ENCODE measurements around the gene VAMP1.
"Not testable (repeated sequence)": the region's sequence is repeated elsewhere in the genome, so short reads cannot be mapped to it uniquely, and the experiment has no call there.

The VAMP1 gene

DNA sequence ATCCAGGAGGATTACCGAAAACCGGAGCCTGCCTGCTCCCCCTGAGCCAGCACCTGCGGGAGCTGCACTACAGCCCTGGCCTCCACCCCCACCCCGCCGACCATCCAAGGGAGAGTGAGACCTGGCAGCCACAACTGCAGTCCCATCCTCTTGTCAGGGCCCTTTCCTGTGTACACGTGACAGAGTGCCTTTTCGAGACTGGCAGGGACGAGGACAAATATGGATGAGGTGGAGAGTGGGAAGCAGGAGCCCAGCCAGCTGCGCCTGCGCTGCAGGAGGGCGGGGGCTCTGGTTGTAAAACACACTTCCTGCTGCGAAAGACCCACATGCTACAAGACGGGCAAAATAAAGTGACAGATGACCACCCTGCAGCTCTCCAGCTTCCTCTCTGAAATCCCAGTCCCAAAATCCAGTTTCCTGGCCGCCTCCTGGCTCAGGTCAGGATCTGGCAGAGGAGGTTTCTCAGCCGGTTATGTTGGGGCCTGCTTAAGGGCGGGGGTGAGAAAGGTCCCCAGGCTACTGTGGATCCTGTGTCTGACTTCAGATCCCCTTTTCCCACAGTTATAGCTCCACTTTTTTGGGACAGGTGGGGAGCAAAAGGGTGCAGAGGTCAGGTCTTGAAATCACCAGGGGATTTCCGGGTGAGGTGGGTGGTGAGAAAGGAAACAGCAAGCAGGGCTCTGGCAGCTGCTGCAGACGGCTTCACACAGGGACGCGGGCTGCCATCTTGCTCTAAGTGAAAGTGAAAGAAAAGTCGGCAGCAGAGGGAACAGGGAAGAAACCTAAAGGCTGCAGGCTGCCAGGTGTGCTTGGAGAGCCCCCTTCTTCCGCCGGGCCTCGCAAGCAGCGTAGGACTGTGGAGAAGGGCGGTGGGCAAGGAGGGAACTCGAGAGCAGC, 18.9 kb downstream of the VAMP1 start, which contains the start of gene TAPBPL:
Gene TAPBPL (plus strand): TSS at position 695 of the 897 bp plus-strand sequence. CDS start 207 bp downstream, outside the sequence.
- in situ Hi-C loops (cut with HindIII; ENCODE audit: low sequenced_read_pairs) = no loop called here

DNA sequence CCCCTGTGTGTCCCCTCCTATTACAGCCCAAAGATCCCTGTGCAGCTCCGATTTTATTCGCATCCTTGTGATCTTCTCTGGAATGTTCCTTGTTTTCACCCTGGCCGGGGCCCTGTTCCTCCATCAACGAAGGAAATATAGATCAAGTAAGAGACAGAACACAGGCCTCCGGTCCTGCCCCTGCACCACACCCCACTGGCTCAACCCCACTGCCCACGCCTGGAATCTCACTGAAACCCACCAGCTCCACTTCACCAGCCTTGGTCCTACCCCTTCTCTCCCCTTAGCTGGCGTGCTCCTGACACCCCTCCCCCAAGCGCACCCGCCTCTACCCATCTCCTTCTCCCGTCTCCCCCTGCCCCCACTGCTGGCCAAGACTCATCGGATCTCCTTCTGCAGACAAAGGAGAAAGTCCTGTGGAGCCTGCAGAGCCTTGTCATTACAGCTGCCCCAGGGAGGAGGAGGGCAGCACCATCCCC, 19.6 kb downstream of the VAMP1 start:
- in situ Hi-C loops (cut with HindIII; ENCODE audit: low sequenced_read_pairs) = no loop called here

DNA sequence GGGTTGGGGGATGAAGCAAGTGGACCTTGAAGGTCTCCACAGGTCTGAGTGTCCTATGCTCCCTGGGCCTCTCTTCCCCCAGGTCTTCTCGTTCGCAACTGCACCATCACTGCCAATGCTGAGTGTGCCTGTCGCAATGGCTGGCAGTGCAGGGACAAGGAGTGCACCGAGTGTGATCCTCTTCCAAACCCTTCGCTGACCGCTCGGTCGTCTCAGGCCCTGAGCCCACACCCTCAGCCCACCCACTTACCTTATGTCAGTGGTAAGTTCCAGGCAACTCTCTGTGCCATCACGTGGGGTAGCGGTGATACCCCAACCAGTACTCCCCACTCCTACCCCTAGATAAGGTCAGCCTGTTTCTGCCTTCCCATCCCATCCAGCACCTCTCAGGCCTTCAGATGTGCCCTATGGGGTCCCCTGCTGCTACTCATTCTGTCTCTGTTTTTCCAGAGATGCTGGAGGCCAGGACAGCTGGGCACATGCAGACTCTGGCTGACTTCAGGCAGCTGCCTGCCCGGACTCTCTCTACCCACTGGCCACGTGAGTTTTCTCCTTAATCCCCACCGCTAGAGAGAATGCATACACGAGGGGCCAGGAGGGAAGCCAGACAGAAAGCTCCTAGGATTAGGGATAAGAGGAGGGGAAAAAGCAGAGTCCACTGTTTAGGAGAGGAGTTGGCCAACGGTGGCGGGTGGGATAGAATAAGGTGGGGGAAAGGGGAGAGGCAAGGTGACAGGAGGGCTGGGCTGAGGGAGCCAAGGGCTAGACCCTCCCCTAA, 20.2 kb downstream of the VAMP1 start:
- in situ Hi-C loops (cut with HindIII; ENCODE audit: low sequenced_read_pairs) = no loop called here

DNA sequence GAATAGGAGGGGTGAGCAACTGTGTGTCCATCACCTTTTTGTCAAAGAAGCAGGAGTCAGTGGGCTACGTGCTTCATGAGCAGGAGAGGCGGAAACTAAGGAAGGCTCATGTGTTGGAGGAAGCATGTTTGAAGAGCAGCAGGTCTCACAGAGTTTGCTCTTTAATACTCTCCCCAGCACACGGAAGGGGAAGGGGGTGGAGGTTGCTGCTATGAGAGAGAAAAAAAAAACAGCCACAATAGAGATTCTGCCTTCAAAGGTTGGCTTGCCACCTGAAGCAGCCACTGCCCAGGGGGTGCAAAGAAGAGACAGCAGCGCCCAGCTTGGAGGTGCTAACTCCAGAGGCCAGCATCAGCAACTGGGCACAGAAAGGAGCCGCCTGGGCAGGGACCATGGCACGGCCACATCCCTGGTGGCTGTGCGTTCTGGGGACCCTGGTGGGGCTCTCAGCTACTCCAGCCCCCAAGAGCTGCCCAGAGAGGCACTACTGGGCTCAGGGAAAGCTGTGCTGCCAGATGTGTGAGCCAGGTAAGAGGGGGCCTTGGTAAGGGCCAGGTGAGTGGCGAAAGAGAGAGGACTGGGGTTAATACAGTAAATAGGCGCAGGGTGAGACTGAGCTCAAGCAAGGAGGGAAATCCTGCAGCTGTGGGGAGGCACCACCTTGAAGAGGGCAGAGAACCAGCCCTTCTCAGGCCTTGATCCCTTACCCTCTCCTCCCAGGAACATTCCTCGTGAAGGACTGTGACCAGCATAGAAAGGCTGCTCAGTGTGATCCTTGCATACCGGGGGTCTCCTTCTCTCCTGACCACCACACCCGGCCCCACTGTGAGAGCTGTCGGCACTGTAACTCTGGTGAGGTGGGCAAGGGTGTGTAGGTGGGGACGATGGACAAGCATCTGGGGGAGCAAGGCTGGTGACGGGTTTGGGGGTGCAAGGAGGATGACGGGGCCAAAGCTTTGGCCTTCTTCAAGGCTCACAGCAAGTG, 25.5 kb downstream of the VAMP1 start, which contains the start of gene CD27:
Gene CD27 (plus strand): TSS at position 252 of the 985 bp plus-strand sequence. CDS start 141 bp downstream, at position 393.
- in situ Hi-C loops (cut with HindIII; ENCODE audit: low sequenced_read_pairs) = no loop called here

DNA sequence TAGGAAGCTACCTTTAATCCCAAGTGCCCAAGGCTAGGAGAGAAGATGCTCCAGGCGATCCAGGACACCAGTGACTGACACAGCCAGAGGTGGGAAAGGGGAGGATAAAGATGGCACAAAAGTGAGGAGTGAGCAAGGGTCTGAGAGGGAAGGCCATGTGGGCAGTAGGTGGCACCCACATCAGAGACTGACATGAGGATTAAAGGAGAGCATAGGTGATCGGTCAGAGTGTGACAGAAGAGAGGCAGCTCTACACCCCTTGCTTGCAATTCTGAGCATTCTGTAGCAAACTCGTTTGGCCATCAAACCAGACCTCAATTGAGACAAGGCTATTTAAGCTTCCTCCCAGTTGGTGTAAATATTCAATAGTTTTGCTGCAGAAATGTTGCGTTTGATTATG, 26.4 kb downstream of the VAMP1 start:
- in situ Hi-C loops (cut with HindIII; ENCODE audit: low sequenced_read_pairs) = no loop called here

DNA sequence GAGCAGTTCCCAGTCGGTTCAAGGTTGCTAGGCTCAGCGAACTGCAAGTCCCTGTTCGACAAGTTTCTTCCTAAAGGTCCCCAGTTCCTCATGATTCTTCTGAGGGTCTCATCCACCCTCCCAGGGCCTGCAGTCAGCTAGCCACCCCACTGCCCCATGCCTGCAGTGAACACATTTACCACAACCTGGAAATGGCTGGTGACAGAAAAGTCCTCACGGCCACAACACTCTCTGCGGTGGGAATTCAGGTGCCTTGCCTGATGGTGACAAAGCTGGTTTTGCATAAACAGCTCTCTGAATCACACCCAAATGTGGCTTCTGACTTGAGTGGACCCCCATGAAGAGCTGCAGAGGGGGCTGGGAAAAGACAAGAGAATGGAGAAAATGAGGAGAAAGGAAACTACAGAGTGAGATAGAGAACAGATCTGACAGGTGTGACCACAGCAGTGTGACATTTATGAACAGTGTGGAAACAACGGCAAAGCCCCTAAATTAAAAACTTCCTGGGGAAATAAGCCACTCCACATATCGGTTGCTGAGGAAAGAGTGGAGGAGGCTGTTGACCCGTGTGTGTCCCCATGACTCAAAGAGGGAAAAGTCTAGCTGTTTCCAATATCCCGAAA, 27.0 kb downstream of the VAMP1 start:
- in situ Hi-C loops (cut with HindIII; ENCODE audit: low sequenced_read_pairs) = no loop called here

DNA sequence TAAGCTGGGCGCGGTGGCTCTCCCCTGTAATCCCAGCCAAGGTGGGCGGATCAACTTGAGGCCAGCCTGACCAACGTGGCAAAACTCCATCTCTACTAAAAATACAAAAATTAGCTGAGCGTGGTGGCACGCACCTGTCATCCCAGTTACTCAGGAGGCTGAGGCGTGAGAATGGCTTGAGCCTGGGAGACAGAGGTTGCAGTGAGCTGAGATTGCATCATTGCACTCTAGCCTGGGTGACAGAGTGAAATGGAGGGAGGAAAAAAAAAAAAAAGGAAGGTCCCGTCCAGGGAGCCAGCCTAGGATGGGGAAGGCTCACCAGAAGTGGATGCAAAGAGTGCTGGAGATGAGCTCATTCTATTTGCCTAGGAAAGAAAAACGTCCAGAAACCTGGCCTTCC, 27.6 kb downstream of the VAMP1 start:
- in situ Hi-C loops (cut with HindIII; ENCODE audit: low sequenced_read_pairs) = no loop called here

DNA sequence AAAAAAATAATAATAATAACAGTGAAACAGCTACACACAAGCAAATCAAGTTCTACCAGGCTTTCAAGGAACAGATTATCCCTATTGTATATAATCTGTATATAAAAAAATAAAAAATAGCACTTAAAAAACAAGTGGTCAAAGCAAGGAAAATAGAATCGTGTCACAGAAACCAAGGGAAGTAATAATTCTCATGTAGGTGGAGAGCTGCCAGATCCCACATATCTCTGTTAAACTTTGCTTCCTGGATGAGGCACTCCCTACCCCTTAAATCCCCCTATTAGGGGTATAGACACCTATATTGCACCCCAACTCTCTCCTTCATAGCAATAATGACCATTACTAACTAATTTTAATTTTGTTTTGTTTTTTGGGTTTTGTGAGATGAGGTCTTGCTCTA, 30.1 kb downstream of the VAMP1 start:
- in situ Hi-C loops (cut with HindIII; ENCODE audit: low sequenced_read_pairs) = no loop called here

DNA sequence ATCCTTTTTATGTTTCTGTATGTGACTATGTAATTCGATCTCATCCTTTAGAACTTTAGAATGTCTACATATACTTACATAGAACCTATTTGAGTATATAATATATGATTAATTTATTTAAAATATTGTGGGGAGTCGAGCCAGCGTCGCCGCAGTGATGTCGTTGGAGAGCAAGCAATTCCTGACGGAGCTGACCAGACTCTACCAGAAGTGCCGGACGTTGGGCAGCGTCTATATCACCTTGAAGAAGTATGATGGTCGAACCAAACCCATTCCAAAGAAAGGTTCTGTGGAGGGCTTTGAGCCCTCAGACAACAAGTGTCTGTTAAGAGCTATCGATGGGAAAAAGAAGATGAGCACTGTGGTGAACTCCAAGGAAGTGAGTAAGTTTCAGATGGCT, 32.1 kb downstream of the VAMP1 start:
- in situ Hi-C loops (cut with HindIII; ENCODE audit: low sequenced_read_pairs) = no loop called here

DNA sequence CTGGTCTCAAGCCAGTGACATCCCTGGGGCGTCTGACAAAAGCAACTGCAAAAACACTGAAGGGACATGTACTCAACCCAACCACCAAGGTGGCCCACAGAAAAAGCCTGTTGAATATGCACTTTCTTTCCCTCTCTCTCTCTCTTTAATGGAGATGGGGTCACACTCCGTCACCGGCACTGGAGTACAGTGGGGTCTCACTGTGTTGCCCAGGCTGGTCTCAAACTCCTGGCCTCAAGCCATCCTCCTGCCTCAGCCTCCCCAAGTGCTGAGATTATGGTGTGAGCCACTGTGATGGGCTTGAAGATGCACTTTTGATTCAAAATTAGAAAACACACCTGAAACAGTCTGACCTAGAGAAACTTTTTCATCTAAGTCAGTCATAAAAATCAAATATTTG, 32.9 kb downstream of the VAMP1 start:
- in situ Hi-C loops (cut with HindIII; ENCODE audit: low sequenced_read_pairs) = no loop called here

DNA sequence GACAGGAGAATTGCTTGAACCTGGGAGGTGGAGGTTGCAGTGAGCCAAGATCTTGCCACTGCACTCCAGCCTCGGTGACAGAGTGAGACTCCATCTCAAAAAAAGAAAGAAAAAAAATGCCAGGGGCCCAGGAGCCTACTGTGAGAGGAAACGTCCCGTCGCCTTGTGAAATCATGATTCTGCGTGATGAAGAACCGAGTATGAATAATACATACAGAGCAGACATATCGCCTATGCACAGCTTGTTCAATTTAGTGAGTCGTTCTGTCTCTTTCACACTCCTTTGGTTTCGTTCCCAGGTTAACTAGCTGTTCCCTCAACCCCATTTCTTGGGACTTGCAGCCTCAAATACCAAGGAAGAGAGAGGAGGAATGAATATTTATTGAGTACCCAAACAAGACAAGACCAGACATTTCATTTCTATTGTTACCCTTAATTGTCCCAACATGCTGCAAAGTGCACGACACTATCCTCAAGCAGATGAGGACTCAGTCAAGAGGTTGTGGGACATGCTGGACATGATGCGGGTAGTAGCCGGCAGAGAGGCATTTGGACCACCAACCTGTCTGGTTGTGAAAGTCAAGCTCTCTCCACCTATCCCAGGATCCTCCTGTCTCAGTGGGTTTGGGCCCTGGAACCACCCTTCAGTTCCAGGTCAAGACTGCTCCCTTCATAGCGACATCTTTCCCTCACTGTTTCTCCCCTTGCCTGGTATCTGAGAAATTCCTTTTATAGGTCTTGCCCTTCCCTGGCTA, 34.3 kb downstream of the VAMP1 start:
- in situ Hi-C loops (cut with HindIII; ENCODE audit: low sequenced_read_pairs) = no loop called here

DNA sequence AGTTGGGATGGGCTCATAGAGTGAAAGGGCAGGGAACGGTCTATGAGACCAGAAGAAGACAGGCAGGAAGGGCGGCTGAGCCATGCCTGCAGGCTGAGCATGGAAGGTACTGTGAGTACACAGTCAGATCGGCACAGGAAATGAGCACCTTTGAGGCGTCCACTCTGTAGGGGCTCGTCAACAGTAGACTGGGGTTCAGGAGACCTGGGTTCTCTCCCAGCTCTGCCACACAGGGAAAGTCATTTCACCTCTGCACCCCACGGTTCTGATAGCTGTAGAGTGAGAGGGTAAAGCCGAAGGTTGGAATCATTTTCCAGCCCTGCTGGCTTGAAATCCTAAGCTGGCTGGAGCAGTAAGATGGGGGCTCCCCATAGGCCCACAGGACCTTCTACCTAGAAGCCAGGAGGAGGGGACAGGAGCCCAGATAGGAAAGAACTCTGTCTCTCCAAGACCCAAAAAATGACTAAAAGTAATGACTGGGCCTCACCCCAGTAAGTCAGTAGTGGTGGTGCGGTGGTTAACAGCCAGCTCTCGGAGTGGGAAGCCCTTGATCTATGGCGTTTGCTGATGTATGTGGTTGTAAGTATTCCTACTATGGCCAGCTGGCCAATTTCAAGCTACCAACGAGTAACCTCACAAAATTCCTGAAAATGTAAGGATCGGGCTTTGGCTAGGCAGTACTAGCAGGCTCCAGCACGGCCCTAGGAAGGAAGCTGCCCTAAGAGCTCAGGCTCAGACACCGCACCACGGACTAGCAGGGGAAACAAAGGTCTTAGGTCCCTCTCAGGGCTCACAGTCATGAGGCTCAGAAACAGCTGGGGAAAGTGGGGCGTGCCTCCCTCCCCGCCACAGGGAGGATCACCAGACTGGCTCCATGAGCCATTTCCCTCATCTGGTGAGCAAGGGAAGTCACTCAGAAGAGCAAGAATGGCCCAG, 36.0 kb downstream of the VAMP1 start:
- in situ Hi-C loops (cut with HindIII; ENCODE audit: low sequenced_read_pairs) = no loop called here

DNA sequence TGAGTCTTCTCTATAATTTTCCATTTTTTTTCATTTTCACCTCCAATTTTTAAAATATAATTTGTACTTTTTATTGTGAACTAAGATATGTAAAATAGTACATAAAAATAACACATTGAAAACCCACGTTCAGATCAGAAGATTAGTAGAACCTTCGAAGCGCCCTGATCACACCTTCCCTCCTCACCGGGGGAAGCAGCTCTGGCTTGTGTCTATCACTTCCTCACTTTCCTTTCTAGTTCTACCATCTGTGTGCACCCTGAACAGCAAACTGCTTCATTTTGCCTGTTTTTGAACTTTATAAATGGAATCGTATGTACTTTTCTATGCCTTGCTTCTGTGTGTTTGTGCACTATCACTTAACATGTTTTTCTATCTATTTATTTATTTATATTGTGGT, 37.5 kb downstream of the VAMP1 start:
- in situ Hi-C loops (cut with HindIII; ENCODE audit: low sequenced_read_pairs) = no loop called here

DNA sequence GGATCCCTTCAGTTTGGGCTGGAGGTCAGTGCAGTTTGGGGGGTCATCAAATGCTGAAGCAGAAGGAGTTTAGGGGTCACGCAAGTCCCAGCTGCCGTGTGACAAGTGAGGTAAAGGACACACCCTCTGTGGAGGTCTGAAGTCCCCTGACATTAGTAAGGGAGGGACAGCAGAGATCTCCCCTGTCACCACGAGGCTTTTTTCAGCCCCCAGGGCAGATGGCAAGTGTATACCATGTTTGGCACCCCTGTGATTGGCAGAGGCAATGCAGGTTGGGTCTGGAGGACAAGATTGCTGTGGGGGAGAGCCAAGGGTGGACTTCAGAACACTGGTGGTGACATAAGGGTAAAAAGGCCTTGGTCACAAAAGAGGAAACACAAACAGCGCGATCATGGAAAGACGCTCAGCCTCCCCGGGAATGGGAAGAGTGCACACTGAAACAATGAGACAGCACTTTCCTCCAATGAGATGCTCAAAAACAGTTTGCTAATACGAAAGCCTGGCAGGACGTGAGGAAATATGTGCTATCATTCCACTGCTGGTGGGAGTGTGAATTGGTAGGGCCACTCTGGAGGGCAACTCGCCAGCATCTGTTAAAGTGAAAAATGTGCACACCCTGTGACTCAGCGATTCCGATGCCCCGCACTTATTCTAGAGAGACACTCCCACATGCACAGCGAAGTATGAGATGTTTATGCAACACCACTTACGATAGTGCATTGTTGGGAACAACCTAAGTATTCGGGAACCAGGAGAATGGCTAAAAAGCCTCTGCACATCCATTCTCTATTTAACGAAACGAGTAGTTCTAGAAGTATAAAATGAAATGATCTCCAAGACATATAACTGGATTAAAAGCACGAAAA, 40.1 kb downstream of the VAMP1 start:
- in situ Hi-C loops (cut with HindIII; ENCODE audit: low sequenced_read_pairs) = no loop called here

DNA sequence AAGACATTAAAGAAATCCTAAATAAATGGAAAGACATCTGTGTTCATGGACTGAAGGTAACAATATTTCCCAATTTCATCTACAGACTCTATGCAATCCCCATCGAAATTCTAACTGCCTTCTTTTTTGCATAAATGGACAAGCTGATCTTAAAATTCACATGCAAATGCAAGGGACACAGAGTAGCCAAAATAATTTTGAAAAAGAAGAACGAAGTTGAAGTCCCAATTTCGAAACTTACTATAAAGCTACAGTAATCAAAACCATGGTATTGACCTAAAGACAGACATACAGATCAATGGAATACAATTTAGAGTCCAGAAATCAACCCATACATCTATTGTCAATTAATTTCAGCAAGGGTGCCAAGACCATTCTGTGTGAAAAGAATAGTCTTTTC, 42.2 kb downstream of the VAMP1 start:
- in situ Hi-C loops (cut with HindIII; ENCODE audit: low sequenced_read_pairs) = no loop called here

DNA sequence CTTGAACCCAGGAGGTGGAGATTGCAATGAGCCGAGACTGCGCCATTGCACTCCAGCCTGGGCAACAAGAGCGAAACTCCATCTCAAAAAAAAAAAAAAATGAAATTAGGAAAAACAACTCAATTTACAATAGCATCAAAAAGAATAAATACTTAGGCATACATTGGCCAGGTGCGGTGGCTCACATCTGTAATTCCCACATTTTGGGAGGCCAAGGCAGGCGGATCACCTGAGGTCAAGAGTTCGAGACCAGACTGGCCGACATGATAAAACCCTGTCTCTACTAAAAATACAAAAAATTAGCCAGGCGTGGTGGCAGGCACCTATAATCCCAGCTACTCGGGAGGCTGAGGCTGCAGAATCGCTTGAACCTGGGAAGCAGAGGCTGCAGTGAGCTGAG, 42.7 kb downstream of the VAMP1 start:
- in situ Hi-C loops (cut with HindIII; ENCODE audit: low sequenced_read_pairs) = not testable (repeated sequence)
